K562 (cell line): ENCODE measurements around the gene PPIF. TPM values are rescaled to one million over a fixed set of nuclear protein-coding genes. Genes with fewer than 3 reads are reported as not detected.
A peak's percentile ranks its signal among the peaks of the same experiment; 100 is the strongest.

Source experiments
- CHD4 ChIP-seq: fragments of 200-600 bp; sonication (generic); IDR thresholded peaks from 3 replicates; pipeline ENCODE4 v1.6.1; 2012; ENCODE audit warnings: low read depth, mild to moderate bottlenecking, mixed read lengths, low read length, inconsistent platforms; ENCODE audit not compliant: insufficient read depth, insufficient replicate concordance, poor library complexity, severe bottlenecking
- ERF ChIP-seq: fragments of 450-650 bp; formaldehyde crosslinking; IDR thresholded peaks from 2 replicates; pipeline ENCODE4 v1.4.0; 2020; ENCODE audit warnings: mild to moderate bottlenecking, mixed read lengths
- FOXA1 ChIP-seq: fragments of 450-650 bp; IDR thresholded peaks from 2 replicates; pipeline ENCODE4 v1.6.1; 2016; ENCODE audit warnings: mild to moderate bottlenecking, borderline replicate concordance
- KAT7 ChIP-seq: sonication (generic); formaldehyde crosslinking; IDR thresholded peaks from 2 replicates; pipeline ENCODE4 v1.8.0; 2022; ENCODE audit warnings: missing genetic modification reagents, mild to moderate bottlenecking, borderline replicate concordance
- MAFG ChIP-seq: fragments of 450-650 bp; conservative IDR thresholded peaks from 2 replicates; pipeline ENCODE4 v1.6.1; 2016; ENCODE audit warnings: missing genetic modification characterization, missing compliant biosample characterization
- MLLT1 ChIP-seq, 2 experiments: fragments of 450-650 bp; IDR thresholded peaks; 2 replicates each; pipeline ENCODE4 v1.6.1; 2016
- PHB ChIP-seq: fragments of 250-450 bp; sonication (Bioruptor Pico); IDR thresholded peaks from 2 replicates; pipeline ENCODE4 v1.5.0; 2021
- POLR2AphosphoS2 ChIP-seq: IDR thresholded peaks from 2 replicates; pipeline ENCODE4 v1.6.1; 2012; ENCODE audit warnings: low read length, improper control_type of control experiment
- SMARCA5 ChIP-seq: fragments of 450-650 bp; IDR thresholded peaks from 2 replicates; pipeline ENCODE4 v1.6.1; 2016
- SRSF9 ChIP-seq: fragments of 200-400 bp; formaldehyde crosslinking; IDR thresholded peaks from 2 replicates; pipeline ENCODE4 v1.6.1; 2017; ENCODE audit warnings: low read depth, low read length, borderline replicate concordance
- TOE1 ChIP-seq, 2 experiments: fragments of 450-650 bp in 1 of 2; sonication (generic) in 1 of 2; formaldehyde crosslinking in 1 of 2; IDR thresholded peaks; 2 replicates each; pipeline versions ENCODE4 v1.7.1 to v1.8.0; 2016 to 2022; ENCODE audit warnings: borderline replicate concordance in 2 of 2, mild to moderate bottlenecking in 2 of 2, antibody characterized with exemption in 1 of 2, inconsistent platforms in 1 of 2, low read depth in 1 of 2, missing genetic modification reagents in 1 of 2, moderate library complexity in 1 of 2
- ZC3H11A ChIP-seq: IDR thresholded peaks from 2 replicates; pipeline ENCODE4 v1.6.1; 2012; ENCODE audit warnings: low read depth, low read length, improper control_type of control experiment
- ZNF507 ChIP-seq: conservative IDR thresholded peaks from 2 replicates; pipeline ENCODE4 v1.6.1; 2017; ENCODE audit warnings: missing genetic modification characterization, missing compliant biosample characterization
- ZNF655 ChIP-seq: fragments of 250-450 bp; sonication (Bioruptor Pico); IDR thresholded peaks from 2 replicates; pipeline ENCODE4 v1.5.0; 2021
- ZNF668 ChIP-seq: fragments of 250-450 bp; sonication (Bioruptor Pico); IDR thresholded peaks from 2 replicates; pipeline ENCODE4 v1.8.0; 2022; ENCODE audit warnings: mild to moderate bottlenecking, inconsistent platforms
- polyA plus RNA-seq, 8 experiments: library from polyadenylated mRNA; depleted of rRNA in 4 of 8; stranded (reverse) in 5 of 8; unstranded in 3 of 8; fragments of >200 nt; fragmentation: Nextera tagmentation in 2 of 8; fragmentation: Illumina TruSeq in 1 of 8; extraction: Ambion mirVana in 2 of 8; extraction: Trizol in 1 of 8; gene quantifications; 2 replicates each; pipeline versions ENCODE4 v1.2.1 to v1.2.3, GENCODE V29; 2011 to 2014; ENCODE audit warnings: inconsistent platforms in 1 of 8, missing spikeins in 1 of 8
- total RNA-seq, 7 experiments: library from RNA; depleted of rRNA in 6 of 7; stranded (reverse); fragments of >200 nt in 6 of 7; fragmentation: Illumina TruSeq in 2 of 7; extraction: Trizol in 2 of 7; gene quantifications; 2 replicates each; pipeline versions ENCODE4 v1.2.1 to v1.2.3, GENCODE V29; 2011 to 2021; ENCODE audit warnings: low replicate concordance in 1 of 7
- TF ChIP-seq, protein P1 (sequence below), 2 experiments: fragments of 450-650 bp; IDR thresholded peaks; 2 replicates each; pipeline ENCODE4 v1.6.1; 2016; ENCODE audit warnings: mild to moderate bottlenecking in 2 of 2, borderline replicate concordance in 1 of 2, low read depth in 1 of 2, moderate library complexity in 1 of 2

The PPIF gene
- total and polyA plus RNA-seq, 9 of the 15 experiments (the other 6 are each of a cell fraction or from before 2014, with no cell fraction given) = 40.9 to 287 (median 117) TPM

GRCh38 chr10:79347894-79348639, 798 bp downstream of the PPIF start (continued):
- TF ChIP-seq, protein P1, sequence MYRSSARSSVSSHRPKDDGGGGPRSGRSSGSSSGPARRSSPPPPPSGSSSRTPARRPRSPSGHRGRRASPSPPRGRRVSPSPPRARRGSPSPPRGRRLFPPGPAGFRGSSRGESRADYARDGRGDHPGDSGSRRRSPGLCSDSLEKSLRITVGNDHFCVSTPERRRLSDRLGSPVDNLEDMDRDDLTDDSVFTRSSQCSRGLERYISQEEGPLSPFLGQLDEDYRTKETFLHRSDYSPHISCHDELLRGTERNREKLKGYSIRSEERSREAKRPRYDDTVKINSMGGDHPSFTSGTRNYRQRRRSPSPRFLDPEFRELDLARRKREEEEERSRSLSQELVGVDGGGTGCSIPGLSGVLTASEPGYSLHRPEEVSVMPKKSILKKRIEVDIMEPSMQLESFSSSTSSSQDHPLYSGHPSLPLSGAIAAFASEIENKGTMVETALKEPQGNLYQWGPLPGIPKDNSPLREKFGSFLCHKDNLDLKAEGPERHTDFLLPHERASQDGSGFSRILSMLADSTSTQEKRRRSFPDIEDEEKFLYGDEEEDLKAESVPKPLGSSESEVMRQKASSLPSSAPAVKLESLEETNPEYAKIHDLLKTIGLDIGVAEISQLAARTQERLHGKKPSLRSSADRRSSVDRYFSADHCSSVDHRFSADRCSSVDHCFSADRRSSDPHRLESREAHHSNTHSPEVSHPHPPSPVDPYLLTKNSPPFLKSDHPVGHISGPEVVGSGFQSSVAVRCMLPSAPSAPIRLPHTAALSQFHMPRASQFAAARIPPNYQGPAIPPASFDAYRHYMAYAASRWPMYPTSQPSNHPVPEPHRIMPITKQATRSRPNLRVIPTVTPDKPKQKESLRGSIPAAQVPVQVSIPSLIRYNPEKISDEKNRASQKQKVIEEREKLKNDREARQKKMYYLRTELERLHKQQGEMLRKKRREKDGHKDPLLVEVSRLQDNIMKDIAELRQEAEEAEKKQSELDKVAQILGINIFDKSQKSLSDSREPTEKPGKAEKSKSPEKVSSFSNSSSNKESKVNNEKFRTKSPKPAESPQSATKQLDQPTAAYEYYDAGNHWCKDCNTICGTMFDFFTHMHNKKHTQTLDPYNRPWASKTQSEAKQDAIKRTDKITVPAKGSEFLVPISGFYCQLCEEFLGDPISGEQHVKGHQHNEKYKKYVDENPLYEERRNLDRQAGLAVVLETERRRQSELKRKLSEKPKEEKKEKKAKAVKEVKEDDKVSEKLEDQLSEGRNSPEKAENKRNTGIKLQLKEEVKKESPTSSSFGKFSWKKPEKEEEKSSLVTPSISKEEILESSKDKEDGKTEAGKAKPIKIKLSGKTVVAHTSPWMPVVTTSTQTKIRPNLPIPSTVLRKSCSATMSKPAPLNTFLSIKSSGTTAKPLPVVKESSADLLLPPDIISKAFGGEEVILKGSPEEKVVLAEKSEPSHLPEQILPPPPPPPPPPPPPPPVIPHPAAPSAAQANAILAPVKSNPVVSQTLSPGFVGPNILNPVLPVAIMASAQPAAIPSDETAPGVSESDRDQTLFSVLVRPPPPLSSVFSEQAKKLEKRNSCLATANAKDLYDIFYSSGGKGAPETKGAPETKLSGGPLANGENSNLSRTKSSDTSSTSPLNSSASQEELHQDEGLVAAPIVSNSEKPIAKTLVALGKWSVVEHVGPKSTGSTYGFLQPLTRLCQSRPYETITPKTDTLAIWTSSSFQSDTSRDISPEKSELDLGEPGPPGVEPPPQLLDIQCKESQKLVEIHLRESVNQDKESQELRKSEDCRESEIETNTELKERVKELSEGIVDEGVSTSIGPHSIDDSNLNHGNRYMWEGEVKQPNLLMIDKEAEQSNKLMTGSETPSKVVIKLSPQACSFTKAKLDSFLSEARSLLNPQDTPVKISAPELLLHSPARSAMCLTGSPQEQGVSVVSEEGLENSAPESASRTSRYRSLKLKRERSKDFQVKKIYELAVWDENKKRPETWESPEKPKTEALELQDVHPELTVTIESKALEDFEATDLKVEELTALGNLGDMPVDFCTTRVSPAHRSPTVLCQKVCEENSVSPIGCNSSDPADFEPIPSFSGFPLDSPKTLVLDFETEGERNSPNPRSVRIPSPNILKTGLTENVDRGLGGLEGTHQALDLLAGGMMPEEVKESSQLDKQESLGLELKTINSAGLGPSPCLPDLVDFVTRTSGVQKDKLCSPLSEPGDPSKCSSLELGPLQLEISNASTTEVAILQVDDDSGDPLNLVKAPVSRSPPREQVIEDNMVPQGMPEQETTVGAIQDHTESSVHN (IDR thresholded peaks at IDR 0.05; ENCODE audit: borderline replicate concordance in 1 of 2, low read depth in 1 of 2) = no peak
- TF ChIP-seq SMARCA5 = 0 out of 2 replicates have a peak, but pooled peaks have one; percentile 22
- TF ChIP-seq KAT7 (CRISPR knock-in tag) = no peak
- TF ChIP-seq PHB = no peak
- no peak for TF ChIP-seq ZC3H11A
- no peak for TF ChIP-seq POLR2AphosphoS2
- TF ChIP-seq MLLT1 (IDR thresholded peaks at IDR 0.05) = peak in 1 of 2 experiments; percentile 44; a peak in 1 of 4 replicates
- no peak for TF ChIP-seq FOXA1
- no peak for TF ChIP-seq SRSF9
- TF ChIP-seq TOE1 (IDR thresholded peaks at IDR 0.05; ENCODE audit: borderline replicate concordance) = peak; percentile 61; the same call in 1 of the 2 replicates
- no peak for TF ChIP-seq TOE1 (CRISPR knock-in tag; IDR thresholded peaks at IDR 0.05; ENCODE audit: borderline replicate concordance, low read depth)
- TF ChIP-seq ZNF655 (CRISPR knock-in tag) = no peak
- no peak for TF ChIP-seq ZNF507
- TF ChIP-seq ERF = 0 out of 2 replicates have a peak, but pooled peaks have one; percentile 66
- no peak for TF ChIP-seq ZNF668 (CRISPR knock-in tag)
- TF ChIP-seq CHD4 = no peak
- TF ChIP-seq MAFG (tag) = no peak
